HG02678 (cell line): Measurements from ENCODE around the gene PARP12.

Source experiments
- ATAC-seq: cut with Tn5 transposase; IDR thresholded peaks from one replicate; pipeline ENCODE4 v1.9.1; 2021; ENCODE audit warnings: mild to moderate bottlenecking, moderate library complexity; ENCODE audit not compliant: unreplicated experiment

The PARP12 gene

GRCh38 chr7:140060243-140060630 is 2.5 kb downstream of the PARP12 start:
- no peak for ATAC-seq

- ATAC-seq, result no peak
Measured at GRCh38 chr7:140059273-140060242, 3.2 kb downstream of the PARP12 start.

- no peak for ATAC-seq
Measured at GRCh38 chr7:140058517-140058916, 4.2 kb downstream of the PARP12 start.

- no peak for ATAC-seq
Measured at GRCh38 chr7:140057143-140057535, 5.6 kb downstream of the PARP12 start.

- ATAC-seq, result no peak
Measured at GRCh38 chr7:140056431-140057142, 6.2 kb downstream of the PARP12 start.

- ATAC-seq, result no peak
Measured at GRCh38 chr7:140055833-140056232, 6.9 kb downstream of the PARP12 start.

GRCh38 chr7:140054751-140055150 is 8.0 kb downstream of the PARP12 start:
- no peak for ATAC-seq

- peak; percentile 96 for ATAC-seq
Measured at GRCh38 chr7:140053812-140054539, 8.8 kb downstream of the PARP12 start.

- ATAC-seq, result no peak
Measured at GRCh38 chr7:140051820-140052219, 10.9 kb downstream of the PARP12 start.

- no peak for ATAC-seq
Measured at GRCh38 chr7:140050100-140050499, 12.7 kb downstream of the PARP12 start.

GRCh38 chr7:140049339-140050024 is 13.3 kb downstream of the PARP12 start:
- no peak for ATAC-seq

- ATAC-seq, result no peak
Measured at GRCh38 chr7:140048989-140049338, 13.8 kb downstream of the PARP12 start.

GRCh38 chr7:140048138-140048537 is 14.6 kb downstream of the PARP12 start:
- no peak for ATAC-seq

- no peak for ATAC-seq
Measured at GRCh38 chr7:140047197-140047596, 15.6 kb downstream of the PARP12 start.

- no peak for ATAC-seq
Measured at GRCh38 chr7:140045697-140046096, 17.1 kb downstream of the PARP12 start.

GRCh38 chr7:140044251-140044650 is 18.5 kb downstream of the PARP12 start:
- no peak for ATAC-seq

GRCh38 chr7:140042386-140042670 is 20.4 kb downstream of the PARP12 start:
- no peak for ATAC-seq

GRCh38 chr7:140041659-140042385 is 20.9 kb downstream of the PARP12 start:
- ATAC-seq, result no peak

GRCh38 chr7:140039896-140040295 is 22.9 kb downstream of the PARP12 start:
- ATAC-seq, result no peak

GRCh38 chr7:140039066-140039465 is 23.7 kb downstream of the PARP12 start:
- no peak for ATAC-seq
